SK-N-SH (cell line): ENCODE measurements around the gene OR52E1. TPM values are rescaled to one million over a fixed set of nuclear protein-coding genes. Genes with fewer than 3 reads are reported as not detected.

Experiments used
- CTCF ChIA-PET: fragments of 300-600, 350-600 bp; formaldehyde crosslinking; extraction: SDS; loops from one replicate; lab custom pipeline; 2021; lab: Yijun Ruan, JAX
- POLR2A ChIA-PET: fragments of 350-600 bp; sonication (Branson Sonifier 250); formaldehyde crosslinking; extraction: SDS; loops from one replicate; lab custom pipeline; 2020; ENCODE audit warnings: antibody characterized with exemption, inconsistent platforms; lab: Yijun Ruan, JAX
- DNase-seq: peaks from one replicate; pipeline ENCODE4 v3.0.0; 2012
- H2AFZ ChIP-seq: fragments of 200-600 bp; sonication (generic); 2 replicates; pipeline ENCODE4 v1.8.1; 2016; ENCODE audit warnings: antibody characterized with exemption, mild to moderate bottlenecking, low read depth
- H3F3A ChIP-seq: fragments of 200-600 bp; sonication (generic); replicated peaks from 2 replicates; pipeline ENCODE3; 2016; ENCODE audit warnings: antibody characterized with exemption, mild to moderate bottlenecking; ENCODE audit not compliant: insufficient read depth
- H3K27ac ChIP-seq, 2 experiments: fragments of 200-500 bp in 1 of 2; fragments of 200-600 bp in 1 of 2; sonication (Bioruptor generic) in 1 of 2; sonication (generic), shearing (Covaris generic) in 1 of 2; 2 replicates each; pipeline versions ENCODE4 v1.5.1 to v1.6.1; 2014 to 2016; ENCODE audit warnings: low read depth in 2 of 2, inconsistent platforms in 1 of 2, low read length in 1 of 2, mild to moderate bottlenecking in 1 of 2, mixed read lengths in 1 of 2
- H3K27me3 ChIP-seq: fragments of 200-600 bp; sonication (generic), shearing (Covaris generic); 2 replicates; pipeline ENCODE4 v1.6.1; 2016; ENCODE audit warnings: mixed run types; ENCODE audit not compliant: insufficient read depth
- H3K36me3 ChIP-seq, 2 experiments: fragments of 200-500 bp in 1 of 2; fragments of 200-600 bp in 1 of 2; sonication (Bioruptor generic) in 1 of 2; sonication (generic) in 1 of 2; replicated peaks in 1 of 2; 2 replicates each; pipeline versions ENCODE3 to v1.5.1; 2014 to 2016; ENCODE audit warnings: low read length in 1 of 2, mild to moderate bottlenecking in 1 of 2; ENCODE audit not compliant: insufficient read depth in 2 of 2, control insufficient read depth in 1 of 2
- H3K4me1 ChIP-seq, 2 experiments: fragments of 200-500 bp in 1 of 2; fragments of 200-600 bp in 1 of 2; sonication (Bioruptor generic) in 1 of 2; sonication (generic), shearing (Covaris generic) in 1 of 2; 2 replicates each; pipeline versions ENCODE4 v1.5.1 to v1.6.1; 2014 to 2016; ENCODE audit warnings: low read depth in 1 of 2, low read length in 1 of 2, mixed run types in 1 of 2; ENCODE audit not compliant: insufficient read depth in 2 of 2, control insufficient read depth in 1 of 2
- H3K4me2 ChIP-seq: fragments of 200-600 bp; sonication (generic), shearing (Covaris generic); 2 replicates; pipeline ENCODE4 v1.6.1; 2017; ENCODE audit warnings: mixed run types
- H3K4me3 ChIP-seq, 2 experiments: fragments of 200-500 bp in 1 of 2; fragments of 200-600 bp in 1 of 2; sonication (Bioruptor generic) in 1 of 2; sonication (generic), shearing (Covaris generic) in 1 of 2; 2 replicates each; pipeline versions ENCODE4 v1.5.1 to v1.8.1; 2014 to 2016; ENCODE audit warnings: low read depth in 2 of 2, inconsistent platforms in 1 of 2, low read length in 1 of 2, mild to moderate bottlenecking in 1 of 2, mixed read lengths in 1 of 2, moderate library complexity in 1 of 2
- H3K79me2 ChIP-seq: fragments of 200-600 bp; sonication (generic); 2 replicates; pipeline ENCODE4 v1.8.1; 2017; ENCODE audit warnings: mild to moderate bottlenecking; ENCODE audit not compliant: insufficient read depth
- H3K9ac ChIP-seq: fragments of 200-600 bp; sonication (generic); 2 replicates; pipeline ENCODE4 v1.6.1; 2017; ENCODE audit warnings: mixed run types
- H3K9me2 ChIP-seq: fragments of 200-600 bp; sonication (generic); 2 replicates; pipeline ENCODE4 v1.6.1; 2017; ENCODE audit warnings: mixed run types
- H3K9me3 ChIP-seq: fragments of 200-600 bp; sonication (generic); 2 replicates; pipeline ENCODE4 v1.6.1; 2017; ENCODE audit warnings: mixed run types, mild to moderate bottlenecking, moderate library complexity
- H4K20me1 ChIP-seq: fragments of 200-600 bp; sonication (generic); 2 replicates; pipeline ENCODE4 v1.6.1; 2017; ENCODE audit warnings: mild to moderate bottlenecking, mixed run types; ENCODE audit not compliant: insufficient read depth
- EP300 ChIP-seq, 2 experiments: IDR thresholded peaks; 2 replicates each; pipeline versions ENCODE4 v1.4.0 to v1.6.1; 2012; ENCODE audit warnings: borderline replicate concordance in 1 of 2, low read depth in 1 of 2, low read length in 1 of 2
- EZH2phosphoT487 ChIP-seq: fragments of 200-600 bp; sonication (generic); IDR thresholded peaks from 2 replicates; pipeline ENCODE4 v1.6.1; 2017; ENCODE audit warnings: low read depth, mixed run types, mild to moderate bottlenecking, antibody characterized with exemption, moderate library complexity, borderline replicate concordance
- FOXJ3 ChIP-seq: sonication (generic); formaldehyde crosslinking; IDR thresholded peaks from 2 replicates; pipeline ENCODE4 v1.5.1; 2020; ENCODE audit warnings: mild to moderate bottlenecking, missing genetic modification reagents
- FOXM1 ChIP-seq: IDR thresholded peaks from 2 replicates; pipeline ENCODE4 v1.4.0; 2012; ENCODE audit warnings: low read depth, mild to moderate bottlenecking
- GATA2 ChIP-seq: sonication (generic); formaldehyde crosslinking; IDR thresholded peaks from 2 replicates; pipeline ENCODE4 v1.5.0; 2020; ENCODE audit warnings: mild to moderate bottlenecking, missing genetic modification reagents
- MEF2A ChIP-seq: IDR thresholded peaks from 2 replicates; pipeline ENCODE4 v1.4.0; 2012; ENCODE audit warnings: low read depth, borderline replicate concordance
- NFIC ChIP-seq: IDR thresholded peaks from 2 replicates; pipeline ENCODE4 v1.4.0; 2012; ENCODE audit warnings: borderline replicate concordance
- POLR2AphosphoS5 ChIP-seq: IDR thresholded peaks from 2 replicates; pipeline ENCODE4 v1.6.1; 2012; ENCODE audit warnings: low read depth, low read length
- RAD21 ChIP-seq: IDR thresholded peaks from 2 replicates; pipeline ENCODE4 v1.6.1; 2012; ENCODE audit warnings: mild to moderate bottlenecking, low read length
- SIN3A ChIP-seq: IDR thresholded peaks from 2 replicates; pipeline ENCODE4 v1.6.1; 2012; ENCODE audit warnings: low read depth, mild to moderate bottlenecking, low read length, moderate library complexity, borderline replicate concordance
- TCF12 ChIP-seq: IDR thresholded peaks from 2 replicates; pipeline ENCODE4 v1.4.0; 2012
- TEAD4 ChIP-seq: IDR thresholded peaks from 2 replicates; pipeline ENCODE4 v1.4.0; 2012; ENCODE audit warnings: mild to moderate bottlenecking, borderline replicate concordance; ENCODE audit not compliant: insufficient read depth
- WGBS: methylation state at CpG from one replicate; pipeline ENCODE4 v1.1.6; 2017; ENCODE audit warnings: low lambda C conversion rate; 5-methylcytosine and 5-hydroxymethylcytosine counted together
- polyA plus RNA-seq, 3 experiments: library from polyadenylated mRNA; depleted of rRNA; stranded (reverse); fragments of >200 nt; gene quantifications; 2 replicates each; pipeline ENCODE4 v1.2.3, GENCODE V29; 2012
- TF ChIP-seq, protein P1 (sequence below): IDR thresholded peaks from 2 replicates; pipeline ENCODE4 v1.4.0; 2012; ENCODE audit warnings: low read depth, borderline replicate concordance
- TF ChIP-seq, protein P2 (sequence below): fragments of 150-350 bp; IDR thresholded peaks from 2 replicates; pipeline ENCODE4 v1.6.1; 2017; ENCODE audit warnings: antibody characterized with exemption, low read length, low read depth, borderline replicate concordance
- TF ChIP-seq, protein P3 (sequence below): IDR thresholded peaks from 2 replicates; pipeline ENCODE4 v1.4.0; 2012; ENCODE audit warnings: low read depth, borderline replicate concordance

Gene OR52E1
- polyA plus RNA-seq, 1 of the 3 experiments (the other 2 are of a cell fraction) = not detected

DNA sequence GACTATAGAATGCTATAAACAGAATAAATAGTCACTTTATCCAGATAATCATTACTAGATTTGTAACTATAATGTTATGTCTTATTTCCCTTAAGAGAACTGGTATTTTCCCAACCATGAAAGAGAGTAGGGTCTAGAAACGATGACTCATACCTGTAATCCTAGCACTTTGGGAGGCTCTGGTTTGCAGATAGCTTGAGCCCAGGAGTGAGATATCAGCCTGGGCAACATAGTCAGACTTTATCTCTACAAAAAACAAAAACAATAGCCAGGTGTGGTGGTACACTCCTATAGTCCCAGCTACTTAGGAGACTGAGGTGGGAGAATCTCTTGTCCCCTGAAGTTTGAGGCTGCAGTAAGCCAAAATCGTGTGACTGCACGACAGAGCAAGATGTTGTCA is 37.9 kb downstream of the OR52E1 start:
- no peaks in the 10 kb centered on the region for H3K9me2 ChIP-seq
- WGBS = 0% methylated on average over 3 of the region's 3 CpGs
- no peaks in the 10 kb centered on the region for H3K4me1 ChIP-seq
- H4K20me1 ChIP-seq = no peaks in the 10 kb centered on the region
- CTCF ChIA-PET = no interaction called here
- no peak overlapping the region for H3K4me2 ChIP-seq
- no peaks in the 10 kb centered on the region for H3K36me3 ChIP-seq
- H2AFZ ChIP-seq = no peak overlapping the region
- POLR2A ChIA-PET = no interaction called here
- no peak overlapping the region for H3K27ac ChIP-seq
- no peak overlapping the region for H3K9ac ChIP-seq
- no peaks in the 10 kb centered on the region for H3K9me3 ChIP-seq
- no peak for TF ChIP-seq FOXM1
- no peak for TF ChIP-seq MEF2A
- TF ChIP-seq POLR2AphosphoS5 = no peak
- TF ChIP-seq FOXJ3 (CRISPR knock-in tag) = no peak
- TF ChIP-seq, protein P1, sequence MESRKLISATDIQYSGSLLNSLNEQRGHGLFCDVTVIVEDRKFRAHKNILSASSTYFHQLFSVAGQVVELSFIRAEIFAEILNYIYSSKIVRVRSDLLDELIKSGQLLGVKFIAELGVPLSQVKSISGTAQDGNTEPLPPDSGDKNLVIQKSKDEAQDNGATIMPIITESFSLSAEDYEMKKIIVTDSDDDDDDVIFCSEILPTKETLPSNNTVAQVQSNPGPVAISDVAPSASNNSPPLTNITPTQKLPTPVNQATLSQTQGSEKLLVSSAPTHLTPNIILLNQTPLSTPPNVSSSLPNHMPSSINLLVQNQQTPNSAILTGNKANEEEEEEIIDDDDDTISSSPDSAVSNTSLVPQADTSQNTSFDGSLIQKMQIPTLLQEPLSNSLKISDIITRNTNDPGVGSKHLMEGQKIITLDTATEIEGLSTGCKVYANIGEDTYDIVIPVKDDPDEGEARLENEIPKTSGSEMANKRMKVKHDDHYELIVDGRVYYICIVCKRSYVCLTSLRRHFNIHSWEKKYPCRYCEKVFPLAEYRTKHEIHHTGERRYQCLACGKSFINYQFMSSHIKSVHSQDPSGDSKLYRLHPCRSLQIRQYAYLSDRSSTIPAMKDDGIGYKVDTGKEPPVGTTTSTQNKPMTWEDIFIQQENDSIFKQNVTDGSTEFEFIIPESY = no peak
- TF ChIP-seq EZH2phosphoT487 = no peak
- TF ChIP-seq TCF12 = no peak
- H3K27me3 ChIP-seq = peaks cover 9% of the 10 kb centered on the region; the same call in 1 of the 2 replicates
- H3K79me2 ChIP-seq = no peaks in the 10 kb centered on the region
- no peak for DNase-seq
- H3F3A ChIP-seq = no peaks in the 10 kb centered on the region
- H3K4me3 ChIP-seq = no peak overlapping the region

DNA sequence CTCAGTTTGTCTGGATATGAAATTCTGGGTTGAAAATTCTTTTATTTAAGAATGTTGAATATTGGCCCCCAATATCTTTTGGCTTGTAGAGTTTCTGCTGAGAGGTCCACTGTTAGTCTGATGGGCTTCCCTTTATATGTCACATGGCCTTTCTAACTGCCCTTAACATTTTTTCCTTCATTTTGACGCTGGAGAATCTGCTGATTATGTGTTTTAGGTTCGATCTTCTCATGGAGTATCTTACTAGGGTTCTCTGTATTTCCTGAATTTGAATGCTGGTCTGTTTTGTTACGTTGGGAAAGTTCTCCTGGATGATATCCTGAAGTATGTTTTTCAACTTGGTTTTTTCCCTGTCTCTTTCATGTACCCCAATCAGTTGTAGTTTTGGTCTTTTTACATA is 46.0 kb downstream of the OR52E1 start:
- no peaks in the 10 kb centered on the region for H3K9me3 ChIP-seq
- H3K79me2 ChIP-seq = no peaks in the 10 kb centered on the region
- no peaks in the 10 kb centered on the region for H3K27me3 ChIP-seq
- H3K36me3 ChIP-seq = no peaks in the 10 kb centered on the region
- H3K27ac ChIP-seq = no peak overlapping the region
- no peak overlapping the region for H3K9ac ChIP-seq
- H2AFZ ChIP-seq = no peak overlapping the region
- ChIA-PET POLR2A (no interaction called here), CTCF (interaction anchor here (0.7 to 1.2 kb wide), 2 partner anchors 27 to 127 kb away, joined by 3 read pairs; no protein-coding TSS in a partner anchor)
- no peaks in the 10 kb centered on the region for H3K4me1 ChIP-seq
- H3K9me2 ChIP-seq = no peaks in the 10 kb centered on the region
- DNase-seq = no peak
- H3F3A ChIP-seq = no peaks in the 10 kb centered on the region
- H4K20me1 ChIP-seq = no peaks in the 10 kb centered on the region
- H3K4me2 ChIP-seq = no peak overlapping the region
- H3K4me3 ChIP-seq = no peak overlapping the region
- 0% methylated on average over 3 of the region's 3 CpGs for WGBS
- TF ChIP-seq, protein P2, sequence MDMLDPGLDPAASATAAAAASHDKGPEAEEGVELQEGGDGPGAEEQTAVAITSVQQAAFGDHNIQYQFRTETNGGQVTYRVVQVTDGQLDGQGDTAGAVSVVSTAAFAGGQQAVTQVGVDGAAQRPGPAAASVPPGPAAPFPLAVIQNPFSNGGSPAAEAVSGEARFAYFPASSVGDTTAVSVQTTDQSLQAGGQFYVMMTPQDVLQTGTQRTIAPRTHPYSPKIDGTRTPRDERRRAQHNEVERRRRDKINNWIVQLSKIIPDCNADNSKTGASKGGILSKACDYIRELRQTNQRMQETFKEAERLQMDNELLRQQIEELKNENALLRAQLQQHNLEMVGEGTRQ = no peak
- TF ChIP-seq FOXM1 (no peak), EP300 (IDR thresholded peaks at IDR 0.05; ENCODE audit: borderline replicate concordance in 1 of 2, low read depth in 1 of 2, low read length in 1 of 2) (no peak), SIN3A (no peak), TEAD4 (no peak), TCF12 (no peak), RAD21 (no peak), NFIC (no peak), EZH2phosphoT487 (no peak), GATA2 (CRISPR knock-in tag) (no peak)
- TF ChIP-seq, protein P3, sequence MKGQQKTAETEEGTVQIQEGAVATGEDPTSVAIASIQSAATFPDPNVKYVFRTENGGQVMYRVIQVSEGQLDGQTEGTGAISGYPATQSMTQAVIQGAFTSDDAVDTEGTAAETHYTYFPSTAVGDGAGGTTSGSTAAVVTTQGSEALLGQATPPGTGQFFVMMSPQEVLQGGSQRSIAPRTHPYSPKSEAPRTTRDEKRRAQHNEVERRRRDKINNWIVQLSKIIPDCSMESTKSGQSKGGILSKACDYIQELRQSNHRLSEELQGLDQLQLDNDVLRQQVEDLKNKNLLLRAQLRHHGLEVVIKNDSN = no peak
